Measurements from ENCODE around the gene PKHD1. TPM values are rescaled to one million over a fixed set of nuclear protein-coding genes. Genes with fewer than 3 reads are reported as not detected.

The PKHD1 gene
- total and polyA plus RNA-seq, 2 of the 8 experiments (the other 6 are each of a cell fraction or from before 2014, with no cell fraction given): 0.06 to 0.09 TPM

DNA sequence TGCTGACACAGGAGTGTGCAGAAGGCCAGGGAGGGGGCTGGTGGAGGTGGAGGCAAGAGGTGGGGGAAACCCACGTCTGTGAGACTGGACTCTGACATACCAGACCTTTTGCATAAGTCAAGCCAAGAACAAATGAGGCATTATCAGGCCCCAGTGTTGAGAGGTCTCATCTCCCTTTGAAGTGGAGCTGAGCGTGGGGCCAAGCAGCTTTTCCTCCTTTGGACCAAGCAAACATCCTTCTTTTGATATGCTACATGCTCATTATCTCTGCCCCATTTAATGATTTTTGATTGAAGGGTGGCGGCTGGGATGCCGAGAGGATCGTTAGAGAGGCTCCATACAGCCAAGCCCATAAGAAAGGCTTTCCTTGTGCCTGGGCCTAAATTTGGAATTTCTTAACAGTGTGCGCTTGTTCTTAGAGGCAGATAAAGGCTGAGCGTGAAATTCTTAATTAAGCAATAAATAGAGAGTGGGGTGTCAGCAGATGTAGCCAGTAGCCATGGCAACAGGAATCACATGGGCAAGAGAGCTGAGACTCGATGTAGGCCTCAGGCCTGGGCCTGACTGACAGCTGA lies 244.5 kb downstream of the PKHD1 start:
- H2BK20ac ChIP-seq (ENCODE audit: low read length): no peak overlapping the region
- H3K79me1 ChIP-seq (ENCODE audit: low read depth, low read length): no peaks in the 10 kb centered on the region
- no peak overlapping the region for H3K4ac ChIP-seq (replicated peaks; ENCODE audit: insufficient read length, low read depth, low read length)
- H4K20me1 ChIP-seq (replicated peaks in 1 of 2; ENCODE audit: control insufficient read depth in 1 of 2, insufficient read depth in 2 of 2, low read length in 2 of 2): no peaks in the 10 kb centered on the region
- no peak overlapping the region for H3K27ac ChIP-seq (ENCODE audit: low read depth, low read length)
- no peaks in the 10 kb centered on the region for H3K79me2 ChIP-seq (ENCODE audit: control insufficient read depth in 1 of 2, insufficient read depth in 2 of 2, low read length in 2 of 2)
- H3K56ac ChIP-seq (replicated peaks; ENCODE audit: insufficient read length, low read depth, low read length): no peak overlapping the region
- H3K36me3 ChIP-seq (ENCODE audit: control insufficient read depth in 2 of 4, insufficient read depth in 4 of 4, low read length in 3 of 4): no peaks in the 10 kb centered on the region
- H3K23ac ChIP-seq (ENCODE audit: insufficient read length): no peak overlapping the region
- peak overlapping the region; percentile 23 to 30; a peak in 3 of 4 replicates for H3K4me2 ChIP-seq (ENCODE audit: insufficient read depth in 1 of 2, low read depth in 2 of 2, low read length in 2 of 2)
- H3K9ac ChIP-seq (replicated peaks in 1 of 4; ENCODE audit: extremely low read depth in 1 of 4, low read depth in 3 of 4, low read length in 3 of 4): no peak overlapping the region
- no peak overlapping the region for H2BK15ac ChIP-seq (ENCODE audit: low read length)
- no peak overlapping the region for H3K14ac ChIP-seq (ENCODE audit: insufficient read length)
- CTCF ChIA-PET (ENCODE audit: partially characterized antibody): interaction anchor here (0.6 to 3.2 kb wide), 15 partner anchors 12 to 492 kb away, joined by 3 to 17 read pairs (median 5); no protein-coding TSS in a partner anchor
- no peak for DNase-seq (ENCODE audit: low read depth in 1 of 2, low spot score in 2 of 2)
- WGBS, 2 experiments (ENCODE audit: extremely low coverage in 1 of 2, insufficient coverage in 1 of 2, insufficient read length in 1 of 2, insufficient replicate concordance in 2 of 2, low coverage in 1 of 2, low lambda C conversion rate in 2 of 2, missing lambda C conversion rate in 1 of 2): 86% methylated on average over 8 of the region's 8 CpGs; no CpG with 5 or more reads in 1 of the 2 experiments
- H4K91ac ChIP-seq (replicated peaks; ENCODE audit: insufficient read length, low read length): no peak overlapping the region
- H3K4me1 ChIP-seq (replicated peaks in 1 of 4; ENCODE audit: control insufficient read depth in 3 of 4, insufficient read depth in 4 of 4, low read length in 3 of 4): peaks cover 1 to 19% (median 11%) of the 10 kb centered on the region in 4 experiments; a peak in 6 of 7 replicates
- H4K5ac ChIP-seq (ENCODE audit: insufficient read length, low read depth, low read length): no peak overlapping the region
- no peak overlapping the region for H2AK5ac ChIP-seq (ENCODE audit: low read depth, low read length)
- no peak overlapping the region for H2BK5ac ChIP-seq (ENCODE audit: low read depth, low read length)
- H2AFZ ChIP-seq (ENCODE audit: low read length): no peak overlapping the region
- H2BK120ac ChIP-seq (replicated peaks; ENCODE audit: low read depth, low read length): no peak overlapping the region
- POLR2A ChIA-PET (ENCODE audit: partially characterized antibody): no interaction called here
- no peak overlapping the region for H4K8ac ChIP-seq (ENCODE audit: extremely low read depth, insufficient read depth, low read length)
- no peaks in the 10 kb centered on the region for H3K23me2 ChIP-seq (ENCODE audit: low read depth, low read length)
- no peak overlapping the region for H3K18ac ChIP-seq (ENCODE audit: extremely low read depth, low read length)
- no peaks in the 10 kb centered on the region for H3K27me3 ChIP-seq (replicated peaks in 1 of 4; ENCODE audit: control insufficient read depth in 3 of 4, extremely low read depth in 1 of 4, insufficient read depth in 3 of 4, low read length in 3 of 4)
- no peak for TF ChIP-seq SAP30 (IDR thresholded peaks at IDR 0.05; ENCODE audit: insufficient read depth, insufficient replicate concordance, low read length)
- no peak for TF ChIP-seq CTBP2 (IDR thresholded peaks at IDR 0.05; ENCODE audit: borderline replicate concordance, insufficient read depth, insufficient read length, low read length)
- no peak for TF ChIP-seq TCF12 (IDR thresholded peaks at IDR 0.05; ENCODE audit: low read depth, low read length)
- no peak for TF ChIP-seq RBBP5 (IDR thresholded peaks at IDR 0.05; ENCODE audit: borderline replicate concordance, low read depth, low read length)
- TF ChIP-seq JUN (IDR thresholded peaks at IDR 0.05; ENCODE audit: low read depth, low read length): no peak
- no peak for TF ChIP-seq GTF2F1 (IDR thresholded peaks at IDR 0.05; ENCODE audit: borderline replicate concordance, low read depth, low read length)
- TF ChIP-seq FOSL1 (IDR thresholded peaks at IDR 0.05; ENCODE audit: insufficient read depth, low read depth, low read length): no peak
- TF ChIP-seq SP4 (IDR thresholded peaks at IDR 0.05; ENCODE audit: low read length): no peak
- no peak for TF ChIP-seq POLR2AphosphoS5 (IDR thresholded peaks at IDR 0.05; ENCODE audit: low read depth, low read length)
- no peak for TF ChIP-seq SP1 (IDR thresholded peaks at IDR 0.05; ENCODE audit: low read depth, low read length)
- no peak for TF ChIP-seq CHD1 (IDR thresholded peaks at IDR 0.05; ENCODE audit: low read depth, low read length)
- H3K9me3 ChIP-seq (ENCODE audit: insufficient read depth in 2 of 2, low read depth in 1 of 2, low read length in 1 of 2): no peaks in the 10 kb centered on the region
- no peak for FAIRE-seq
- H3K4me3 ChIP-seq (ENCODE audit: extremely low read depth in 1 of 4, insufficient read depth in 2 of 4, low read depth in 3 of 4, low read length in 4 of 4): peak overlapping the region in 1 of 4 experiments; percentile 2; a peak in 1 of 8 replicates
- no peak overlapping the region for H2BK12ac ChIP-seq (ENCODE audit: low read depth, low read length)

Data from H1 (cell line).